Fibroblast of lung (primary cell): ENCODE data around the gene TGOLN2. TPM values are rescaled to one million over a fixed set of nuclear protein-coding genes. Genes with fewer than 3 reads are reported as not detected.

Experiments
- DNase-seq, 2 donors: peaks; one replicate each; pipeline versions ENCODE4 v3.0.0 to v3.0.0-alpha.2; 2010; ENCODE audit warnings: low read depth in 2 of 2
- H2AFZ ChIP-seq: 2 replicates; pipeline ENCODE4 v1.5.1; 2012; ENCODE audit warnings: low read length, control low read depth, inconsistent platforms
- H3K27ac ChIP-seq: 2 replicates; pipeline ENCODE4 v1.5.1; 2011; ENCODE audit warnings: low read length, control low read depth; ENCODE audit not compliant: insufficient read depth
- H3K27me3 ChIP-seq: 2 replicates; pipeline ENCODE4 v1.5.1; 2011; ENCODE audit warnings: mild to moderate bottlenecking, low read length; ENCODE audit not compliant: control insufficient read depth, insufficient read depth
- H3K36me3 ChIP-seq: 2 replicates; pipeline ENCODE4 v1.5.1; 2011; ENCODE audit warnings: low read length; ENCODE audit not compliant: control insufficient read depth, insufficient read depth
- H3K4me1 ChIP-seq: 2 replicates; pipeline ENCODE4 v1.5.1; 2011; ENCODE audit warnings: low read length; ENCODE audit not compliant: control insufficient read depth, insufficient read depth; ENCODE audit errors: extremely low read depth
- H3K4me2 ChIP-seq: 2 replicates; pipeline ENCODE4 v1.5.1; 2011; ENCODE audit warnings: low read length, control low read depth; ENCODE audit not compliant: insufficient read depth; ENCODE audit errors: extremely low read depth
- H3K4me3 ChIP-seq, 4 experiments: fragments of 200-600 bp in 1 of 4; sonication (generic) in 1 of 4; replicated peaks in 1 of 4; 2 replicates each; pipeline ENCODE4 v1.5.1; 2011 to 2016; ENCODE audit warnings: low read length in 4 of 4, low read depth in 3 of 4, mild to moderate bottlenecking in 3 of 4, control low read depth in 2 of 4, inconsistent platforms in 1 of 4, mixed read lengths in 1 of 4; ENCODE audit not compliant: insufficient read depth in 1 of 4; ENCODE audit errors: control extremely low read depth in 1 of 4
- H3K79me2 ChIP-seq: 2 replicates; pipeline ENCODE4 v1.5.1; 2012; ENCODE audit warnings: mild to moderate bottlenecking, low read length, inconsistent platforms; ENCODE audit not compliant: control insufficient read depth, insufficient read depth
- H3K9ac ChIP-seq: 2 replicates; pipeline ENCODE4 v1.5.1; 2011; ENCODE audit warnings: mild to moderate bottlenecking, low read length, control low read depth; ENCODE audit not compliant: insufficient read depth
- H3K9me3 ChIP-seq: 2 replicates; pipeline ENCODE4 v1.5.1; 2012; ENCODE audit warnings: low read depth, low read length; ENCODE audit not compliant: control insufficient read depth, insufficient read depth
- H4K20me1 ChIP-seq: 2 replicates; pipeline ENCODE4 v1.5.1; 2011; ENCODE audit warnings: low read length; ENCODE audit not compliant: control insufficient read depth, insufficient read depth; ENCODE audit errors: extremely low read depth
- CTCF ChIP-seq, 2 donors: IDR thresholded peaks in 1 of 2; conservative IDR thresholded peaks in 1 of 2; 1 replicate in 1 of 2; 2 replicates in 1 of 2; pipeline ENCODE4 v1.5.1; 2011 to 2012; ENCODE audit warnings: low read length in 2 of 2, control low read depth in 1 of 2, inconsistent platforms in 1 of 2, low read depth in 1 of 2, mild to moderate bottlenecking in 1 of 2
- EZH2 ChIP-seq: IDR thresholded peaks from 2 replicates; pipeline ENCODE4 v1.5.1; 2012; ENCODE audit warnings: low read length, control low read depth, mild to moderate bottlenecking; ENCODE audit errors: missing control alignments
- polyA plus RNA-seq, 2 donors: library from polyadenylated mRNA; depleted of rRNA in 1 of 2; stranded (reverse) in 1 of 2; unstranded in 1 of 2; fragments of >200 nt; gene quantifications; 2 replicates each; pipeline ENCODE4 v1.2.1, GENCODE V29; 2011 to 2012; ENCODE audit warnings: missing spikeins in 1 of 2
- total RNA-seq: library from RNA; depleted of rRNA; stranded (reverse); fragments of >200 nt; gene quantifications from 2 replicates; pipeline ENCODE4 v1.2.1, GENCODE V29; 2014

Gene TGOLN2
- total and polyA plus RNA-seq, 2 donors (not counting 1 experiment from before 2014, with no cell fraction given): 112 to 130 TPM

GRCh38 chr2:85291425-85292023, 36.3 kb downstream of the TGOLN2 start:
- Histone ChIP-seq H3K4me1 (no peaks in the 10 kb centered on the region), H3K27me3 (no peaks in the 10 kb centered on the region), H4K20me1 (no peaks in the 10 kb centered on the region), H3K27ac (no peak overlapping the region), H3K4me2 (peak overlapping the region; percentile 29), H2AFZ (no peak overlapping the region), H3K36me3 (no peaks in the 10 kb centered on the region), H3K4me3 (no peak overlapping the region), H3K9me3 (no peaks in the 10 kb centered on the region), H3K9ac (no peak overlapping the region), H3K79me2 (no peaks in the 10 kb centered on the region)
- no peak for TF ChIP-seq EZH2
- DNase-seq: no peak

- H3K36me3 ChIP-seq: no peaks in the 10 kb centered on the region
- TF ChIP-seq EZH2 (no peak), CTCF (conservative IDR thresholded peaks at IDR 0.05 in 1 of 2, IDR thresholded peaks at IDR 0.05 in 1 of 2; ENCODE audit: low read depth in 1 of 2, low read length in 2 of 2) (no peak)
- DNase-seq: peak in 1 of 2 donors; percentile 91
- H2AFZ ChIP-seq: no peak overlapping the region
- H3K4me1 ChIP-seq: peaks cover 2% of the 10 kb centered on the region
- no peaks in the 10 kb centered on the region for H3K9me3 ChIP-seq
- no peak overlapping the region for H3K27ac ChIP-seq
- H3K79me2 ChIP-seq: no peaks in the 10 kb centered on the region
- H3K4me2 ChIP-seq: no peak overlapping the region
- H3K4me3 ChIP-seq: no peak overlapping the region
- no peak overlapping the region for H3K9ac ChIP-seq
- H4K20me1 ChIP-seq: no peaks in the 10 kb centered on the region
- H3K27me3 ChIP-seq: no peaks in the 10 kb centered on the region
Observed at GRCh38 chr2:85288244-85288725, 39.5 kb downstream of the TGOLN2 start.

GRCh38 chr2:85287721-85288120, 40.1 kb downstream of the TGOLN2 start:
- Histone ChIP-seq H3K9me3 (no peaks in the 10 kb centered on the region), H3K9ac (no peak overlapping the region), H3K36me3 (no peaks in the 10 kb centered on the region), H3K27ac (no peak overlapping the region), H2AFZ (no peak overlapping the region), H3K27me3 (no peaks in the 10 kb centered on the region), H3K4me2 (no peak overlapping the region), H3K4me1 (peaks cover 2% of the 10 kb centered on the region), H4K20me1 (no peaks in the 10 kb centered on the region), H3K79me2 (no peaks in the 10 kb centered on the region), H3K4me3 (no peak overlapping the region)
- DNase-seq: no peak
- TF ChIP-seq CTCF (conservative IDR thresholded peaks at IDR 0.05 in 1 of 2, IDR thresholded peaks at IDR 0.05 in 1 of 2; ENCODE audit: low read depth in 1 of 2, low read length in 2 of 2) (no peak), EZH2 (no peak)
